Neural crest cell (in vitro differentiated cells): ENCODE data around the gene SEC16B. TPM values are rescaled to one million over a fixed set of nuclear protein-coding genes. Genes with fewer than 3 reads are reported as not detected.

Experiments
- DNase-seq: peaks from one replicate; pipeline ENCODE4 v3.0.0; 2021; ENCODE audit warnings: low read depth, mixed read lengths, low spot score
- H3K27ac Mint-ChIP-seq: one replicate; pipeline ENCODE4 v1.8.0; 2021; ENCODE audit warnings: mild to moderate bottlenecking, mixed read lengths; ENCODE audit not compliant: unreplicated experiment
- H3K27me3 Mint-ChIP-seq: 2 replicates; pipeline ENCODE4 v1.8.0; 2021; ENCODE audit warnings: low read depth, mild to moderate bottlenecking, mixed read lengths
- H3K36me3 Mint-ChIP-seq: 2 replicates; pipeline ENCODE4 v1.8.0; 2021; ENCODE audit warnings: low read depth, mild to moderate bottlenecking, mixed read lengths
- H3K4me1 Mint-ChIP-seq: 2 replicates; pipeline ENCODE4 v1.8.0; 2021; ENCODE audit warnings: mixed read lengths
- H3K4me3 Mint-ChIP-seq: one replicate; pipeline ENCODE4 v1.8.0; 2021; ENCODE audit warnings: mild to moderate bottlenecking, mixed read lengths
- H3K9me3 Mint-ChIP-seq: 2 replicates; pipeline ENCODE4 v1.8.0; 2021; ENCODE audit warnings: mixed read lengths
- CTCF ChIP-seq: fragments of 200-600 bp; sonication (generic); conservative IDR thresholded peaks from 2 replicates; pipeline ENCODE4 v1.5.0; 2021; ENCODE audit warnings: antibody characterized with exemption, mild to moderate bottlenecking
- total RNA-seq: library from RNA; stranded (reverse); gene quantifications from 2 replicates; pipeline ENCODE4 v1.2.1, GENCODE V29; 2021

Gene SEC16B
- total RNA-seq, 1 donor from 2014 or later, result 1.4 TPM

- no peaks in the 10 kb centered on the region for H3K27me3 Mint-ChIP-seq
- H3K27ac Mint-ChIP-seq, result no peak overlapping the region
- H3K9me3 Mint-ChIP-seq, result no peaks in the 10 kb centered on the region
- no peaks in the 10 kb centered on the region for H3K36me3 Mint-ChIP-seq
- no peak for TF ChIP-seq CTCF
- H3K4me1 Mint-ChIP-seq, result peaks cover 33% of the 10 kb centered on the region
- DNase-seq, result no peak
- H3K4me3 Mint-ChIP-seq, result no peak overlapping the region
Measured at GRCh38 chr1:177940682-177941081, 29.2 kb downstream of the SEC16B start.

- Mint-ChIP-seq H3K27me3 (no peaks in the 10 kb centered on the region), H3K9me3 (no peaks in the 10 kb centered on the region), H3K27ac (no peak overlapping the region), H3K4me3 (no peak overlapping the region), H3K36me3 (no peaks in the 10 kb centered on the region), H3K4me1 (peaks cover 16% of the 10 kb centered on the region)
- DNase-seq, result no peak
- no peak for TF ChIP-seq CTCF
Measured at GRCh38 chr1:177937931-177938330, 31.9 kb downstream of the SEC16B start.

- H3K4me1 Mint-ChIP-seq, result peaks cover 16% of the 10 kb centered on the region
- no peak for TF ChIP-seq CTCF
- H3K36me3 Mint-ChIP-seq, result no peaks in the 10 kb centered on the region
- no peak overlapping the region for H3K27ac Mint-ChIP-seq
- no peak for DNase-seq
- H3K9me3 Mint-ChIP-seq, result no peaks in the 10 kb centered on the region
- H3K4me3 Mint-ChIP-seq, result no peak overlapping the region
- no peaks in the 10 kb centered on the region for H3K27me3 Mint-ChIP-seq
Measured at GRCh38 chr1:177937174-177937770, 32.6 kb downstream of the SEC16B start.

GRCh38 chr1:177935638-177936415, 34.0 kb downstream of the SEC16B start:
- peaks cover 16% of the 10 kb centered on the region for H3K4me1 Mint-ChIP-seq
- DNase-seq, result no peak
- H3K9me3 Mint-ChIP-seq, result no peaks in the 10 kb centered on the region
- H3K4me3 Mint-ChIP-seq, result no peak overlapping the region
- H3K27ac Mint-ChIP-seq, result no peak overlapping the region
- no peak for TF ChIP-seq CTCF
- H3K36me3 Mint-ChIP-seq, result no peaks in the 10 kb centered on the region
- no peaks in the 10 kb centered on the region for H3K27me3 Mint-ChIP-seq

- H3K27ac Mint-ChIP-seq, result no peak overlapping the region
- no peaks in the 10 kb centered on the region for H3K9me3 Mint-ChIP-seq
- H3K4me1 Mint-ChIP-seq, result peaks cover 9% of the 10 kb centered on the region
- no peaks in the 10 kb centered on the region for H3K36me3 Mint-ChIP-seq
- H3K4me3 Mint-ChIP-seq, result no peak overlapping the region
- no peaks in the 10 kb centered on the region for H3K27me3 Mint-ChIP-seq
- no peak for DNase-seq
- TF ChIP-seq CTCF, result no peak
Measured at GRCh38 chr1:177934927-177935326, 34.9 kb downstream of the SEC16B start.
